Measurements from ENCODE around the gene TEK. TPM values are rescaled to one million over a fixed set of nuclear protein-coding genes. Genes with fewer than 3 reads are reported as not detected.

TEK gene
- 10 to 100 TPM in 1 of 4 donors, 1 to 10 TPM in 1, under 1 TPM in 2; 0.22 to 11.3 (median 4.6) TPM for polyA plus RNA-seq
- long read RNA-seq, donor 1, result 0 reads
- long read RNA-seq, donor 2, result 0 reads
- long read RNA-seq, donor 3, result 0 reads
- long read RNA-seq, donor 4, result 0 reads
- long read RNA-seq, donor 5, result 0 reads
- long read RNA-seq, donor 6, full-length matches to known transcripts, result 1 of 1 reads
- long read RNA-seq, donor 6, partial matches to known transcripts, result 0 of 1 reads
- long read RNA-seq, donor 6, other reads (novel, unspliced or antisense), result 0 of 1 reads
- long read RNA-seq, donor 7, result 0 reads
- long read RNA-seq, donor 8, result 0 reads
- long read RNA-seq, donor 9, result 0 reads
- long read RNA-seq, donor 10, full-length matches to known transcripts, result 1 of 9 reads
- long read RNA-seq, donor 10, partial matches to known transcripts, result 8 of 9 reads
- long read RNA-seq, donor 10, other reads (novel, unspliced or antisense), result 0 of 9 reads

DNA sequence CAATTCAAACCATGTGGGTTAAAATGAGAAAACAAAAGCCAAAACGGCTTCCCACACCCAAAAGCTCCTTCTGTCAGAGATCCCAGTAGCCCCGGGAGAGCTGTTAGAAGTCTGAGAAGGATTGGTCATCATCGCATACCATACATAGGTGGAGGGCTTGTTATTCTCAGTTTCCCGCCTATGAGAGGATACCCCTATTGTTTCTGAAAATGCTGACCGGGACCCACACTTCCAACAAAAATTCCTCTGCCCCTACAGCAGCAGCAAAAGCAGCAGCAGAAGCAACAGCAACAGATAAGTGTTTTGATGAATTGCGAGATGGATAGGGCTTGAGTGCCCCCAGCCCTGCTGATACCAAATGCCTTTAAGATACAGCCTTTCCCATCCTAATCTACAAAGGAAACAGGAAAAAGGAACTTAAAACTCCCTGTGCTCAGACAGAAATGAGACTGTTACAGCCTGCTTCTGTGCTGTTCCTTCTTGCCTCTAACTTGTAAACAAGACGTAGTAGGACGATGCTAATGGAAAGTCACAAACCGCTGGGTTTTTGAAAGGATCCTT is at the start of gene TEK:
Gene TEK (plus strand): TSS at position 245 of the 561 bp plus-strand sequence. CDS start 366 bp downstream, outside the sequence.
- FAIRE-seq, result no peak

GRCh38 chr9:27059412-27059811 is 49.6 kb upstream of the TEK start:
- H3K27me3 ChIP-seq (ENCODE audit: control insufficient read depth in 3 of 3, insufficient read depth in 3 of 3, low read length in 3 of 3), result no peaks in the 10 kb centered on the region
- DNase-seq, result peak in 1 of 2 donors; percentile 23
- H3K36me3 ChIP-seq (ENCODE audit: control insufficient read depth in 3 of 3, insufficient read depth in 2 of 3, low read depth in 1 of 3, low read length in 3 of 3), result peaks cover 0 to 14% (median 0%) of the 10 kb centered on the region in 3 donors
- no peak for FAIRE-seq
- H3K9me3 ChIP-seq (ENCODE audit: control insufficient read depth in 2 of 2, insufficient read depth in 1 of 2, low read depth in 1 of 2, low read length in 1 of 2), result no peaks in the 10 kb centered on the region
- H3K4me1 ChIP-seq (ENCODE audit: control insufficient read depth in 3 of 3, insufficient read depth in 2 of 3, low read depth in 1 of 3, low read length in 2 of 3), result no peaks in the 10 kb centered on the region
- WGBS, 3 donors, result 62 to 68% (median 67%) methylated on average over 1 of the region's 1 CpG
- H3K27ac ChIP-seq (ENCODE audit: low read depth in 1 of 3, low read length in 2 of 3), result no peak overlapping the region
- H3K4me3 ChIP-seq (ENCODE audit: low read depth in 1 of 3, low read length in 3 of 3), result no peak overlapping the region

More for the DNA sequence above, at the start of gene TEK:
- peak within 1 kb of the TSS in 1 of 3 donors; percentile 32 for H3K4me3 ChIP-seq (ENCODE audit: low read depth in 1 of 3, low read length in 3 of 3)
- DNase-seq, result no peak
- H3K27ac ChIP-seq (ENCODE audit: low read depth in 1 of 3, low read length in 2 of 3), result peak within 1 kb of the TSS in 2 of 3 donors; percentile 4 to 54
- no peaks in the 10 kb centered on the region for H3K4me1 ChIP-seq (ENCODE audit: control insufficient read depth in 3 of 3, insufficient read depth in 2 of 3, low read depth in 1 of 3, low read length in 2 of 3)
- 38 to 46% (median 46%) methylated on average over 9 of the region's 9 CpGs for WGBS, 3 donors
- no peaks in the 10 kb centered on the region for H3K9me3 ChIP-seq (ENCODE audit: control insufficient read depth in 2 of 2, insufficient read depth in 1 of 2, low read depth in 1 of 2, low read length in 1 of 2)
- no peaks in the 10 kb centered on the region for H3K27me3 ChIP-seq (ENCODE audit: control insufficient read depth in 3 of 3, insufficient read depth in 3 of 3, low read length in 3 of 3)
- H3K36me3 ChIP-seq (ENCODE audit: control insufficient read depth in 3 of 3, insufficient read depth in 2 of 3, low read depth in 1 of 3, low read length in 3 of 3), result no peaks in the 10 kb centered on the region

GRCh38 chr9:27059907-27060306 is 49.1 kb upstream of the TEK start:
- Histone ChIP-seq H3K9me3 (ENCODE audit: control insufficient read depth in 2 of 2, insufficient read depth in 1 of 2, low read depth in 1 of 2, low read length in 1 of 2) (no peaks in the 10 kb centered on the region), H3K4me3 (ENCODE audit: low read depth in 1 of 3, low read length in 3 of 3) (no peak overlapping the region), H3K27me3 (ENCODE audit: control insufficient read depth in 3 of 3, insufficient read depth in 3 of 3, low read length in 3 of 3) (no peaks in the 10 kb centered on the region), H3K27ac (ENCODE audit: low read depth in 1 of 3, low read length in 2 of 3) (no peak overlapping the region), H3K4me1 (ENCODE audit: control insufficient read depth in 3 of 3, insufficient read depth in 2 of 3, low read depth in 1 of 3, low read length in 2 of 3) (no peaks in the 10 kb centered on the region), H3K36me3 (ENCODE audit: control insufficient read depth in 3 of 3, insufficient read depth in 2 of 3, low read depth in 1 of 3, low read length in 3 of 3) (peaks cover 0 to 14% (median 0%) of the 10 kb centered on the region in 3 donors)
- DNase-seq (peak in 1 of 2 donors; percentile 65), FAIRE-seq (no peak)

DNA sequence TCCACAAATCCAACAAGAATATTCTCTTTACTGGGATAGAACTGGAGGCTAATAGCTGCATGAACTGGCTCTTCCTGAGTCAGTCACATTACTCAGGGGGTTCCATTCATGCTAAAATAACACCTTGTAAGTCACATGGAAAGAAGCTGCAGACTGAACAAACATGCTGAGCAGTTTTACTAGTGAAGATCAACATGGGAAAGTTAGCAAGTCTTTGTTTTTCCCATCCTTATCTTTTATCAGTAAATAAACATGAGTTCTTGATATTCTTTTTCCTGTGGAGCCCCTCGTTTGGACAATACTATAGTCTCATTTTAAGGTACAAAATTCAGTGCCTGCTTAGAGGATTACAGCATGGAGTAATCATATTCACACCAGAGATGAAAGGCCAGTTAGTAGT is 43.7 kb upstream of the TEK start:
- FAIRE-seq, result no peak

GRCh38 chr9:27073841-27074728 is 34.9 kb upstream of the TEK start:
- H3K36me3 ChIP-seq (ENCODE audit: control insufficient read depth in 3 of 3, insufficient read depth in 2 of 3, low read depth in 1 of 3, low read length in 3 of 3), result peaks cover 0 to 16% (median 0%) of the 10 kb centered on the region in 3 donors
- DNase-seq, result no peak
- H3K4me1 ChIP-seq (ENCODE audit: control insufficient read depth in 3 of 3, insufficient read depth in 2 of 3, low read depth in 1 of 3, low read length in 2 of 3), result no peaks in the 10 kb centered on the region
- FAIRE-seq, result no peak
- WGBS, 3 donors, result 67 to 69% (median 69%) methylated on average over 4 of the region's 4 CpGs
- H3K9me3 ChIP-seq (ENCODE audit: control insufficient read depth in 2 of 2, insufficient read depth in 1 of 2, low read depth in 1 of 2, low read length in 1 of 2), result peaks cover 0 to 4% of the 10 kb centered on the region in 2 donors
- H3K4me3 ChIP-seq (ENCODE audit: low read depth in 1 of 3, low read length in 3 of 3), result no peak overlapping the region
- H3K27ac ChIP-seq (ENCODE audit: low read depth in 1 of 3, low read length in 2 of 3), result no peak overlapping the region
- no peaks in the 10 kb centered on the region for H3K27me3 ChIP-seq (ENCODE audit: control insufficient read depth in 3 of 3, insufficient read depth in 3 of 3, low read length in 3 of 3)

More for the DNA sequence above, 43.7 kb upstream of the TEK start:
- WGBS, 3 donors, result 20 to 45% (median 44%) methylated on average over 1 of the region's 1 CpG
- Histone ChIP-seq H3K36me3 (ENCODE audit: control insufficient read depth in 3 of 3, insufficient read depth in 2 of 3, low read depth in 1 of 3, low read length in 3 of 3) (peaks cover 0 to 9% (median 0%) of the 10 kb centered on the region in 3 donors), H3K27me3 (ENCODE audit: control insufficient read depth in 3 of 3, insufficient read depth in 3 of 3, low read length in 3 of 3) (no peaks in the 10 kb centered on the region), H3K4me3 (ENCODE audit: low read depth in 1 of 3, low read length in 3 of 3) (no peak overlapping the region), H3K9me3 (ENCODE audit: control insufficient read depth in 2 of 2, insufficient read depth in 1 of 2, low read depth in 1 of 2, low read length in 1 of 2) (no peaks in the 10 kb centered on the region), H3K4me1 (ENCODE audit: control insufficient read depth in 3 of 3, insufficient read depth in 2 of 3, low read depth in 1 of 3, low read length in 2 of 3) (no peaks in the 10 kb centered on the region), H3K27ac (ENCODE audit: low read depth in 1 of 3, low read length in 2 of 3) (no peak overlapping the region)
- no peak for DNase-seq

DNA sequence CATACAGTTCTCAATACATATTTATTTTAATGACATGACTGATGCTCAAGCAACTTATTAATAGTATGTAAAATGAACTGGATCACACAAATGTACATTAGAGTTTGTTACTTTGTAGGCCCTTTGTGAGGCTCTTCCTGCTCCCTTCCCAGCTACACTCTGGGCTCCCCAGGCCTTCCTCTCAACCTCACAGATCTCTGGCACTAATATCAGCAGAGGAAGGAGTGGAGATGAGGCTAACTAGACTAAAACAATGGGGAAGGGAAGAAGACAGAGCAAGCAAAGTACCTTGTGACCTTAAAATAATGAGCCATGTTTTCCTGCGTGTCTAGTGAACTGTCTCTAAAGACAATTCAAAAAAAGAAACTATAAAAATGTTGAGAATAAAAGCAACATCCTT is 30.3 kb upstream of the TEK start:
- Histone ChIP-seq H3K27me3 (ENCODE audit: control insufficient read depth in 3 of 3, insufficient read depth in 3 of 3, low read length in 3 of 3) (no peaks in the 10 kb centered on the region), H3K36me3 (ENCODE audit: control insufficient read depth in 3 of 3, insufficient read depth in 2 of 3, low read depth in 1 of 3, low read length in 3 of 3) (peaks cover 0 to 16% (median 0%) of the 10 kb centered on the region in 3 donors), H3K9me3 (ENCODE audit: control insufficient read depth in 2 of 2, insufficient read depth in 1 of 2, low read depth in 1 of 2, low read length in 1 of 2) (peaks cover 0 to 3% of the 10 kb centered on the region in 2 donors), H3K4me3 (ENCODE audit: low read depth in 1 of 3, low read length in 3 of 3) (no peak overlapping the region), H3K4me1 (ENCODE audit: control insufficient read depth in 3 of 3, insufficient read depth in 2 of 3, low read depth in 1 of 3, low read length in 2 of 3) (no peaks in the 10 kb centered on the region), H3K27ac (ENCODE audit: low read depth in 1 of 3, low read length in 2 of 3) (no peak overlapping the region)
- WGBS, 3 donors, result 69 to 100% (median 92%) methylated on average over 1 of the region's 1 CpG
- DNase-seq (no peak), FAIRE-seq (no peak)

GRCh38 chr9:27085456-27085855 is 23.6 kb upstream of the TEK start:
- H3K36me3 ChIP-seq (ENCODE audit: control insufficient read depth in 3 of 3, insufficient read depth in 2 of 3, low read depth in 1 of 3, low read length in 3 of 3), result no peaks in the 10 kb centered on the region
- DNase-seq (no peak), FAIRE-seq (no peak)
- H3K9me3 ChIP-seq (ENCODE audit: control insufficient read depth in 2 of 2, insufficient read depth in 1 of 2, low read depth in 1 of 2, low read length in 1 of 2), result no peaks in the 10 kb centered on the region
- H3K4me1 ChIP-seq (ENCODE audit: control insufficient read depth in 3 of 3, insufficient read depth in 2 of 3, low read depth in 1 of 3, low read length in 2 of 3), result no peaks in the 10 kb centered on the region
- no peak overlapping the region for H3K4me3 ChIP-seq (ENCODE audit: low read depth in 1 of 3, low read length in 3 of 3)
- no peak overlapping the region for H3K27ac ChIP-seq (ENCODE audit: low read depth in 1 of 3, low read length in 2 of 3)
- 78 to 90% (median 85%) methylated on average over 5 of the region's 5 CpGs for WGBS, 3 donors
- H3K27me3 ChIP-seq (ENCODE audit: control insufficient read depth in 3 of 3, insufficient read depth in 3 of 3, low read length in 3 of 3), result no peaks in the 10 kb centered on the region
